ENCODE measurements around the gene PLS1. TPM values are rescaled to one million over a fixed set of nuclear protein-coding genes. Genes with fewer than 3 reads are reported as not detected.

PLS1 gene
- polyA plus RNA-seq, 1 of the 3 experiments (the other 2 are of a cell fraction): 2.9 TPM

DNA sequence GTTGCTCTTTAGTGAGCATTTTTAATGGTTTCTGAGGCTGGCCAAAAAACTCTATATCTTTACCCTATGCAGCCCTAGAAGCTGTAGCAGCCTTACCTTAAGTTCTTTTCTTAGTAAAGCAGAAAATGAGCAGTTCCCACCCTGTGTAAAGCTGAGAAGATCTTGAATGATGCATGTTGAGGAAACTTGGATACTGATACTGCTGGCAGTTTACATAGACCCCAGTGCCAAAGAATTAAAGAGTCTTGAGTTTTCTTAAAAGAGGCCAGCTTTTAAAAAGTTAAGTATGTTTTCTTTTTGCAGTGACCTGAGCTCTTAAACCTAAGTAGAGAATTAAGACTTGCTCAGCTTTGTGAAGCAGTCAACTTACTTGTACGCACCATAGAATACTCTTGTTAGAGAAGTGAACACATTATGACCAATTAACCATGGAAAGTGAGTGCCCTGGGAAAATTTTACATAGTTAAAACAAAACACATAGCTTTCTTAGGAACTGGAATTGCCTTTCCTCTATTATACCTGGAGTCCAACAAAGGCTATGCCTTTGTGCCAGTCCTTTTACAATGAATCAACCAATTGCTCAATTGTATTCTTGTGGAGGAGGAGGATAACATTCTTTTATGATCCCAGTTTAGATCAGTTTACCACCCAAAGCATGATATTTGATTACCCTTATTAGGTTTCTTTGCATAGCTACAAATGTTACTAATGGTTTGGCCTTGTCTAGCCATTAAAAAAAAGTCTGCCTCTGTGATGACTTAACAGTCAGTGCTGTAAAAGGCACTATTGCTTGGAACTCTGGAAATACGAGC lies 28.4 kb downstream of the PLS1 start:
- H3K4me2 ChIP-seq: no peak overlapping the region
- no peaks in the 10 kb centered on the region for H3K27me3 ChIP-seq (ENCODE audit: insufficient read depth)
- TF ChIP-seq NFIC (IDR thresholded peaks at IDR 0.05; ENCODE audit: borderline replicate concordance) (no peak), NRF1 (IDR thresholded peaks at IDR 0.05; ENCODE audit: low read depth, low read length) (no peak), GABPA (IDR thresholded peaks at IDR 0.05; ENCODE audit: low read depth) (no peak), RFX5 (IDR thresholded peaks at IDR 0.05; ENCODE audit: low read length) (no peak), EZH2phosphoT487 (IDR thresholded peaks at IDR 0.05; ENCODE audit: borderline replicate concordance, low read depth) (no peak)
- TF ChIP-seq, protein P1, sequence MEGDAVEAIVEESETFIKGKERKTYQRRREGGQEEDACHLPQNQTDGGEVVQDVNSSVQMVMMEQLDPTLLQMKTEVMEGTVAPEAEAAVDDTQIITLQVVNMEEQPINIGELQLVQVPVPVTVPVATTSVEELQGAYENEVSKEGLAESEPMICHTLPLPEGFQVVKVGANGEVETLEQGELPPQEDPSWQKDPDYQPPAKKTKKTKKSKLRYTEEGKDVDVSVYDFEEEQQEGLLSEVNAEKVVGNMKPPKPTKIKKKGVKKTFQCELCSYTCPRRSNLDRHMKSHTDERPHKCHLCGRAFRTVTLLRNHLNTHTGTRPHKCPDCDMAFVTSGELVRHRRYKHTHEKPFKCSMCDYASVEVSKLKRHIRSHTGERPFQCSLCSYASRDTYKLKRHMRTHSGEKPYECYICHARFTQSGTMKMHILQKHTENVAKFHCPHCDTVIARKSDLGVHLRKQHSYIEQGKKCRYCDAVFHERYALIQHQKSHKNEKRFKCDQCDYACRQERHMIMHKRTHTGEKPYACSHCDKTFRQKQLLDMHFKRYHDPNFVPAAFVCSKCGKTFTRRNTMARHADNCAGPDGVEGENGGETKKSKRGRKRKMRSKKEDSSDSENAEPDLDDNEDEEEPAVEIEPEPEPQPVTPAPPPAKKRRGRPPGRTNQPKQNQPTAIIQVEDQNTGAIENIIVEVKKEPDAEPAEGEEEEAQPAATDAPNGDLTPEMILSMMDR (IDR thresholded peaks at IDR 0.05): no peak
- H3K36me3 ChIP-seq (replicated peaks in 1 of 2; ENCODE audit: control insufficient read depth in 1 of 2, insufficient read depth in 2 of 2, low read length in 1 of 2): no peaks in the 10 kb centered on the region
- DNase-seq: no peak
- H3K9me2 ChIP-seq: no peaks in the 10 kb centered on the region
- no peaks in the 10 kb centered on the region for H3F3A ChIP-seq (replicated peaks; ENCODE audit: insufficient read depth)
- POLR2A ChIA-PET: no interaction called here
- no peaks in the 10 kb centered on the region for H4K20me1 ChIP-seq (ENCODE audit: insufficient read depth)
- CTCF ChIA-PET: interaction anchor here (0.8 kb wide), 2 partner anchors 37 to 451 kb away, joined by 3 read pairs; no protein-coding TSS in a partner anchor
- H2AFZ ChIP-seq (ENCODE audit: low read depth): no peak overlapping the region
- no peaks in the 10 kb centered on the region for H3K9me3 ChIP-seq
- no peaks in the 10 kb centered on the region for H3K4me1 ChIP-seq (ENCODE audit: control insufficient read depth in 1 of 2, insufficient read depth in 2 of 2, low read depth in 1 of 2, low read length in 1 of 2)
- H3K9ac ChIP-seq: no peak overlapping the region
- WGBS (ENCODE audit: low lambda C conversion rate): 93% methylated on average over 2 of the region's 2 CpGs
- no peak overlapping the region for H3K27ac ChIP-seq (ENCODE audit: low read depth in 2 of 2, low read length in 1 of 2)
- no peaks in the 10 kb centered on the region for H3K79me2 ChIP-seq (ENCODE audit: insufficient read depth)
- H3K4me3 ChIP-seq (ENCODE audit: low read depth in 2 of 2, low read length in 1 of 2): no peak overlapping the region

DNA sequence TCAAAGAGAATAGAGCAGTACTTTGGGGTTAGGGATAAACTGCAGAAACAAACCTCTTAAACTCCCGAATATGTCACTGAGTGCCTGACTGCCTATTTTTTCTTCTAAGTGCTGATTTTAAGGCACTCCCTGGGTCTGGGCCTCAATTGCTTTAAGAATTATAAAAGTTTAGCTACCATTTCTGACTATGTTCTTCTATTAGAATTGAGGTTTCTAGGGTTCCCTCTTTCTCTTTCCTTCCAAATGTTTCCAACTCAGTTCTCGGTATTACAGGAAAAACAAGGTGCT lies 28.9 kb downstream of the PLS1 start:
- Histone ChIP-seq H3F3A (replicated peaks; ENCODE audit: insufficient read depth) (no peaks in the 10 kb centered on the region), H3K27me3 (ENCODE audit: insufficient read depth) (no peaks in the 10 kb centered on the region), H3K4me3 (ENCODE audit: low read depth in 2 of 2, low read length in 1 of 2) (no peak overlapping the region), H2AFZ (ENCODE audit: low read depth) (no peak overlapping the region), H3K9ac (no peak overlapping the region), H3K9me2 (no peaks in the 10 kb centered on the region), H3K79me2 (ENCODE audit: insufficient read depth) (no peaks in the 10 kb centered on the region), H3K4me2 (no peak overlapping the region), H3K4me1 (ENCODE audit: control insufficient read depth in 1 of 2, insufficient read depth in 2 of 2, low read depth in 1 of 2, low read length in 1 of 2) (no peaks in the 10 kb centered on the region), H3K27ac (ENCODE audit: low read depth in 2 of 2, low read length in 1 of 2) (no peak overlapping the region), H3K36me3 (replicated peaks in 1 of 2; ENCODE audit: control insufficient read depth in 1 of 2, insufficient read depth in 2 of 2, low read length in 1 of 2) (no peaks in the 10 kb centered on the region), H4K20me1 (ENCODE audit: insufficient read depth) (no peaks in the 10 kb centered on the region), H3K9me3 (no peaks in the 10 kb centered on the region)
- POLR2A ChIA-PET: no interaction called here
- WGBS (ENCODE audit: low lambda C conversion rate): 86% methylated on average over 2 of the region's 2 CpGs
- TF ChIP-seq YY1 (IDR thresholded peaks at IDR 0.05; ENCODE audit: low read depth) (no peak), EZH2phosphoT487 (IDR thresholded peaks at IDR 0.05; ENCODE audit: borderline replicate concordance, low read depth) (no peak), ELF1 (IDR thresholded peaks at IDR 0.05) (no peak)
- TF ChIP-seq, protein P1 (IDR thresholded peaks at IDR 0.05): no peak
- DNase-seq: no peak
- CTCF ChIA-PET: interaction anchor here (0.8 kb wide), 2 partner anchors 38 to 450 kb away, joined by 3 read pairs; no protein-coding TSS in a partner anchor

Measured in SK-N-SH (cell line).